Measurements from ENCODE around the gene GATD1.

GATD1 gene, protein sequence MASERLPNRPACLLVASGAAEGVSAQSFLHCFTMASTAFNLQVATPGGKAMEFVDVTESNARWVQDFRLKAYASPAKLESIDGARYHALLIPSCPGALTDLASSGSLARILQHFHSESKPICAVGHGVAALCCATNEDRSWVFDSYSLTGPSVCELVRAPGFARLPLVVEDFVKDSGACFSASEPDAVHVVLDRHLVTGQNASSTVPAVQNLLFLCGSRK

GRCh38 chr11:777288-778255, at the start of gene GATD1:
GATD1 (minus strand) TSS chr11:777487; CDS start chr11:777462, 25 bp downstream.
- DNase-seq (ENCODE audit: low spot score): peak; percentile 87

DNA sequence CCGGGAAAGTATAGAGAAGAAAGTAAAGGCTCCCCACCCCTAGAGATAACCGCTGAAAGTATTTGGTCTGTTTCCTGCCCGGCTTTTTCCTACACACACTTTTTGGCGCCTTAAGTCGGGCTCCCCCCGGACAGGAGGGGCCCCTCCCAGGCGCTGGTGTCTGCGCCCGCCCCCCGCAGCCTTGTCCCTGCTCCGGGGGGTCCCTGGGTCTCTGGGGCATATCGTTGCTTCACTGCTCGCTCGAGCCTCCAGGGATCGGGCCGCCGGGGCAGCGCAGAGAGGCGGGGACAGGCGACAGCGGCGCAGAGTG, 49.5 kb upstream of the GATD1 start:
- DNase-seq (ENCODE audit: low spot score): no peak

GRCh38 chr11:826227-826621, 48.9 kb upstream of the GATD1 start:
- no peak for DNase-seq (ENCODE audit: low spot score)

- DNase-seq (ENCODE audit: low spot score): no peak
These were observed 48.3 kb upstream of the GATD1 start for GRCh38 chr11:825366-826226.

GRCh38 chr11:824942-825341, 47.7 kb upstream of the GATD1 start:
- DNase-seq (ENCODE audit: low spot score): no peak

DNA sequence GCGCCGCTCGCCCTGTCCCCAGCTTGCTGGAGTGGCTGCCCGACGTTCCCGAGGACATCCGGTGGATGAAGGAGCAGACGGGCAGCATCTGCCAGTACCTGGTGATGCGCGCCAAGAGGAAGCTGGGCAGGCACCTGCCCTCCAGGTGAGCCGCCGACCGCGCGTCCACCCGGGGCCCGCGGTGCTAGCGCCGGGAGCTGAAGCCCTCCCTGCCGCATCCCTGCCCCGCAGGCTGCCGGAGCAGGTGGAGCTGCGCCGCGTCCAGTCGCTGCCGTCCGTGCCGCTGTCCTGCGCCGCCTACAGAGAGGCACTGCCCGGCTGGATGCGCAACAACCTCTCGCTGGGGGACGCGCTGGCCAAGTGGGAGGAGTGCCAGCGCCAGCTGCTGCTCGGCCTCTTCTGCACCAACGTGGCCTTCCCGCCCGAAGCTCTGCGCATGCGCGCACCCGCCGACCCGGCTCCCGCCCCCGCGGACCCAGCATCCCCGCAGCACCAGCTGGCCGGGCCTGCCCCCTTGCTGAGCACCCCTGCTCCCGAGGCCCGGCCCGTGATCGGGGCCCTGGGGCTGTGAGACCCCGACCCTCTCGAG, 47.1 kb upstream of the GATD1 start:
- DNase-seq (ENCODE audit: low spot score): peak; percentile 74

DNA sequence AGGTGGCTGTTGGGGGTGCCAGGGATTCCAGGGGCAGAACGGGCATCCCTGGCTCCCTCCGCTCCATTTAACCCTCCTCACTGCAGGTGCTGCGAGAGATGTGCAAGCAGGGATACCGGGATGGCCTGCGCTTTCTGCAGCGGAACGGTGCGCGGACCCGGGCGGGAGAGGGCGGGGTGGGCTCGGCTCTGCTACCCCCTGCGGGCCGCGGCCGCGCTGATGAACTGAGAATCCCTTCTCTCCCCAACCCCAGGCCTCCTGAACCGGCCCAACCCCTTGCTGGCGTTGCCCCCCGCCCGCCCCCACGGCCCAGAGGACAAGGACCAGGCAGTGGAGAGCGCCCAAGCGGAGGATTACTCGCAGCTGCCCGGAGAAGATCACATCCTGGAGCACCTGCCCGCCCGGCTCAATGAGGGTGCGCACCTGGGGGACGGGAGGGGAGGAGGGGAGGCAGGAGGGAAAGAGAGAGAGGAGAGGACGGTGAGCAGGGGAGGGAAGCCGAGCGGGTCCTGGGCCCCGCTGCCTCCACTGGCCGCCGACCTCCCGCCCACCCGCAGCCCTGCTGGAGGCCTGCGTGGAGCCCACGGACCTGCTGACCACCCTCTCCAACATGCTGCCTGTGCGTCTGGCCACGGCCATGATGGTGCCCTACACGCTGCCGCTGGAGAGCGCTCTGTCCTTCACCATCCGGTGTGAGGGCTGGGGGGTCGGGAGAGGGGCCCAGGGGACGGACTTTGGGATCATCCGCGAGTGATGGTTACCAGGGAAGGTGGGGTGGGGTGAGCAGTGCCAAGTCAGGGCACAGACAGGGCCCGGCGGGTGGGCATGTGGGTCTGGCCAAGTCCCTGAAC, 46.4 kb upstream of the GATD1 start:
- DNase-seq (ENCODE audit: low spot score): no peak

DNA sequence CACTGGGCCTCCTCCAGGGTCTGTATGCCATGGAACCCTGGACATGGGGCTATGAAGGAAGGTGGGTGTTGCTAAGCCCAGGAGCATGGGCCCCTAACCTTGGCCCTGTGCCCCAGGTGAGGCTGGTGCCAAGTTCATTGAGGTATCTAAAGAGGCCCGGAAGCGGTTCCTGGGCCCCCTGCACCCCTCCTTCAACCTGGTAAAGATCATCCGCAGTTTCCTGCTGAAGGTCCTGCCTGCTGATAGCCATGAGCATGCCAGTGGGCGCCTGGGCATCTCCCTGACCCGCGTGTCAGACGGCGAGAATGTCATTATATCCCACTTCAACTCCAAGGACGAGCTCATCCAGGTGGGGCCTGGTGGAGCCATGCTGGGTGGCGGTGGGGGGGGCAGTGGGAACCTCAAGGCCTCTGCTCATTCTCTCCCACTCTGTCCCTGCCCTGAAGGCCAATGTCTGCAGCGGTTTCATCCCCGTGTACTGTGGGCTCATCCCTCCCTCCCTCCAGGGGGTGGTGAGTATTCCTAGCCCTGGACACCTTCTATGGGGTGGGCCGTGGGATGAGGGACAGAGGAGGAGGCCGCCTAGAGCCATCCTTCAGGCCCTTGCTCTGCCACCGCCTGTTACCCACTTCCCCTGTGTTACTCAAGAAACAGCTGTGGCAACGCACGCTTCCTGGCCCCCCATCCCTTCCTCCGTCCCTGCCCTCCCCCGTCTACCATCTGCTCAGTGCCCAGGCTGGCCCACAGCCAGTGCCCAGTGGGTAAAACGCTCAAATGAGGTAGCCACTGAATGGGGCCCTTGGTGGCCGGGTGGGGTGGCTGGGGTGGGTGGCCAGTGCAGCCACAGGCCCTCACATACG, 44.5 kb upstream of the GATD1 start:
- DNase-seq (ENCODE audit: low spot score): peak; percentile 70

GRCh38 chr11:820655-821511, 43.6 kb upstream of the GATD1 start:
- DNase-seq (ENCODE audit: low spot score): peak; percentile 61

DNA sequence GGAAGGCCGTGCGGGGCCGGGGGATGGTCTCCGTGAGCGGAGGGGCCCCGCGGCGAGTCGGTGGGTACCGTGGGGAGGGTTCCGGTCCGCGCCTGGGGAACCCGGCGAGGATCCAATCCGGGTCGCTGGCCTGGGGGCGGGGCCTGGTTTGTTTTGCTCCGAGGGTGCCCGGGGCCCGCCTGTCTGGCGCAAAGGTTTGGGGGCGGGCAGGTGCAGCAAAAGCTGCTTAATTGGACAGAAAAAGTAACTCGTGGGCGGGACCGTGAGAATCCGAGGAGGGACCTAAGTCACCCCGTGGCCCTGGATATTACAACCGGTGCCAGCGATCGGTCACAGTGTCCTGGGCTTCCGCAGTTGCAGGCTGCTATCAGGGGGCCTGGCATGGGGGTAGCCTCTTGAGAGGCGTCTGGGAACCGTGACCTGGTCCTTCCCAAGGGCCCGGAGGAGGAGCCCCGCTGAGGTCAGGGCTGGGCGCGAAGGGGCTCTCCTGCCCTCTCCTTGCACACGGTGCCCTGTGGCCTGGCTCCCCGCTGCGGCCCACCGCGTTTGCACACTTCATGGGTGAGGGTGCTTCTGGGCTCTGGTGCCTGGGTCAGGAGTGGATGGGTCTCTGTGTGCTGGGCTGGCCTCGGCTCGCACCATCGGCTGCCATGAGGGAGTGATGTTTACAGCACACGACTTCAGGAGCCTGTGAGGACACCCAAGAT, 42.8 kb upstream of the GATD1 start:
- DNase-seq (ENCODE audit: low spot score): peak; percentile 73

- peak; percentile 96 for DNase-seq (ENCODE audit: low spot score)
These were observed 42.0 kb upstream of the GATD1 start for GRCh38 chr11:819129-819931.

DNA sequence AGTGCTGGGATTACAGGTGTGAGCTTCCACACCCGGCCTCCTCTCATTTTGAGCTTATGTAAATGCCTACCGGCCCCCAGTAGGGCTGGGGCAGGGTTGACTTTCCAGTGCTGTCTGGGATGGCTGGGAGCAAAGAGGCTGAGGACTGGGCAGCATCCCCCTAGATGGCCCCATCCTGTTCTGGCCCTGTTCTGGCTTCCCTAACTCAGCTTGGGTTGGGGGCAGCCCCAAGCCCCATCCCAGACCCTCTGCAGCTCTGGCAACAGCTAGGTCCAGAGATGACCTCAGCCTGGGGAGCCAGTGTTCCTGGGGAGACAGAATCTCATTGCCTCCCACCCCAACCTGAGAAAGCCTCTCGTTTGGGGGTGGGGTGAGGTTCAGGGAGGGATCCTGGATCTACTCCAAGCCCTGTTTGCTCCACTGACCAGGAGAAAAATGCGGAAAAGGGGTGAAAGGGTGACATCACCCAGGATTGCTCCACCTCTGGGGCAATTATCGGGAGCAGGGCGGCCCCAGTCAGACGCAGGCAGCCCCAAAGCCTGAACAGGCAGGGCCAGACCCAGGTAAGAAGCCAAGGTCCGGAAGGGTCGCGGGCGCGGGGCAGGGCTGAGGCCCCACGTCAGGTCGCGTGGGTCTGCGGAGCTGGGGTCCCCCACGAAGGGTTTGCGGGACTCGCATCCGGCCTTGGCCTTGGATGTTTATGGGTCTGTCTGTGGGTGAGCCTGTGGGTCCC, 41.3 kb upstream of the GATD1 start, which contains the start of gene PNPLA2:
TSS of gene PNPLA2 (plus strand) at position 519 of the 733 bp plus-strand sequence. CDS start 805 bp downstream, outside the sequence.
- DNase-seq (ENCODE audit: low spot score): no peak

DNA sequence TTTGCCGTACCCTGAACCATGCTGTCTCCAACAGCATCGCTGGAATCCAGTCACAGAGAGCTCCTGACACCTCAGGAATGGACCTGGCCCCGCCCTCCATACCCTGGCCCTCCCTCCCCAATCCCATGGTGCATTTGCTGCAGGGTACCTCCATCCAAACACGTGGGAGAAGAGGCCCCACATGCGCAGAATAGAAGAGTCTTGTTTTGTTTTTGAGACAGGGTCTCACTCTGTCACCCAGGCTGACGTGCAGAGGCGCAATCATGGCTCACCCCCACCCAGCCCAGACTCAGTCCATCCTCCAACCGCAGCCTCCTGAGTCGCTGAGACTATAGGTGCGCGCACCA, 39.1 kb upstream of the GATD1 start:
- DNase-seq (ENCODE audit: low spot score): no peak

- no peak for DNase-seq (ENCODE audit: low spot score)
These were observed 38.6 kb upstream of the GATD1 start for GRCh38 chr11:815675-816432.

GRCh38 chr11:813456-814096, 36.3 kb upstream of the GATD1 start:
- no peak for DNase-seq (ENCODE audit: low spot score)

DNA sequence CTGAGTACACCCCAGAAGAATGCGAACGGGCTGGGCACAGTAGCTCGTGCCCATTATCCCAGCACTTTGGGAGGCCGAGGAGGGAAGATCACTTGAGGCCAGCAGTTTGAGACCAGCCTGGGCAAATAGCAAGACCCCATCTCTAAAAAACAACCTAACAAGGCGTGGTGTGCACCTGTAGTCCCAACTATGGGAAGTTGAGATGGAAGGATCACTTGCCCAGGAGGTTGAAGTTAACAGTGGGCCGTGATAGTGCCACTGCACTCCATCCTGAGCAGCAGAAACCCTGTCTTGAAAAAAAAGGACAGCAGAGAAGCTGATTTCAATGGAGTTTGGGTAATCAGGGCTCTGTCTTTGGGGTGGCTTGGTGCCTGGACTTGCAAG, 35.8 kb upstream of the GATD1 start:
- DNase-seq (ENCODE audit: low spot score): no peak

Measured in Ammon's horn (tissue), 1 donor.